Left hindlimb (tissue), 1 donor: ENCODE data around the gene ARHGDIA.

ENCODE experiments used
- DNase-seq: peaks from one replicate; pipeline ENCODE4 v3.0.0-alpha.2; 2018

Gene ARHGDIA

DNA sequence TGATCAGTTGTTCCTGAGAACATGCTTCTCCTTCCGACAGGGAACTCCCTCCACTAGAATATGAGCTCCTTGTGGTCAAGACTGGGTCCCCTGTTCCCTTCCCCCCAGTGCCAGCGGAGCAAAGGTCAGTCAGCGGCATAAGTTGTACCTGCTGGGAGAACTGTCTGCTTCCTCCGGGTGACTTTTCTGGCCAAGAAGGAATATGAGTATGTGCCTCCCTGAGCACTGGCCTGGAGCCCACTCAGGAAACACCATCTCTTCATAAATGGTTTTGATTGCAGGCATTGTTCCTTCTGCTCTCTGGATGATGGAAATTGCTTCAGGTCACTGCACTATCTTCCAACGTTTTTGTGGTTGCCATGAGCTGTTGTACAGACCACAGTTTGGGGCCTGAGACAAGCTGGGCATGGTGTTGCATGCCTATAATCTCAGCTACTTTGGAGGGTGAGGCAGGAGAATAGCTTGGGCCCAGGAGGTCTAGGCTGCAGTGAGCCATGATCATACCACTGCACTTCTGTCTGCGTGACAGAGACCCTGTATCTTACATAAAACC, 7.9 kb downstream of the ARHGDIA start:
- no peak for DNase-seq

DNA sequence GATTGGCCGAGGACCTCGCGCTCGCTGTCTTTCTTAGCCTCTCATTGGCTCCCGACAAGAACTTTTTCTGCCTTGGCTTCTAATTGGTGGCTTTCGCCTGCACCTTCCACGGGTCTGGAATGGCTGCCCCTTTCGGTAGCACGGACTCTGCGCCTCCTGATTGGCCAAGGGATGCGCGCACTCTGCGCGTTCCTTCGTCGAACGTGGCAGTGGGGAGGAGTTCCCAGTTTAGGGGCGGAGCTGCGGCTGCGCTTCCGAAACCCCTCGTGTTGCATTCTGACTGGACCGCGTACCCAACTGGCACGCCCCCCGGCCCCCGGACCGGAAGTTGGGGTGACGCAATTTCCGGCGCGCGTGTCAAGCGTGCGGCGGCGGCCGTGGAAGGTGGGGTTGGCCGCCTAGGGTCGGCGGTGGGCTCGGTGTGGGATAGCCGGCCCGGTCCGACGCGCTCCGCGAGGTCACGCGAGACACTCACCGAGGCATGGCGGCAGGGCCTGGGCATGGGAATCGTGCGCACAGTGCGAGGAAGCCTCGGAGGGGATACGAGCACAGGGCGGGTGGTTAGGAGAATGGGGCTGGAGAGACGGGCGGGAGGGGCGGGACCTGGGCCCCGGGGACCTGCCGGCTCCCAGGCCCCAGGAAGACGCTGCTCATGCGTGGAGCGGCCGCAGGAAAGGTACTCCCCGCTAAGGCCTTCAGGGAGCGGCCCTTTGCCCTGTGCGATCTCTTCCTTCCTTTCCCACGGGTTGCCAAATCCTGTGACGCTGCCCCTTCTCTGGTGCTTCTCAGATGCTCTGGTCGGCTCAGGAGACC, 10.2 kb downstream of the ARHGDIA start:
- peak; percentile 100 for DNase-seq

DNA sequence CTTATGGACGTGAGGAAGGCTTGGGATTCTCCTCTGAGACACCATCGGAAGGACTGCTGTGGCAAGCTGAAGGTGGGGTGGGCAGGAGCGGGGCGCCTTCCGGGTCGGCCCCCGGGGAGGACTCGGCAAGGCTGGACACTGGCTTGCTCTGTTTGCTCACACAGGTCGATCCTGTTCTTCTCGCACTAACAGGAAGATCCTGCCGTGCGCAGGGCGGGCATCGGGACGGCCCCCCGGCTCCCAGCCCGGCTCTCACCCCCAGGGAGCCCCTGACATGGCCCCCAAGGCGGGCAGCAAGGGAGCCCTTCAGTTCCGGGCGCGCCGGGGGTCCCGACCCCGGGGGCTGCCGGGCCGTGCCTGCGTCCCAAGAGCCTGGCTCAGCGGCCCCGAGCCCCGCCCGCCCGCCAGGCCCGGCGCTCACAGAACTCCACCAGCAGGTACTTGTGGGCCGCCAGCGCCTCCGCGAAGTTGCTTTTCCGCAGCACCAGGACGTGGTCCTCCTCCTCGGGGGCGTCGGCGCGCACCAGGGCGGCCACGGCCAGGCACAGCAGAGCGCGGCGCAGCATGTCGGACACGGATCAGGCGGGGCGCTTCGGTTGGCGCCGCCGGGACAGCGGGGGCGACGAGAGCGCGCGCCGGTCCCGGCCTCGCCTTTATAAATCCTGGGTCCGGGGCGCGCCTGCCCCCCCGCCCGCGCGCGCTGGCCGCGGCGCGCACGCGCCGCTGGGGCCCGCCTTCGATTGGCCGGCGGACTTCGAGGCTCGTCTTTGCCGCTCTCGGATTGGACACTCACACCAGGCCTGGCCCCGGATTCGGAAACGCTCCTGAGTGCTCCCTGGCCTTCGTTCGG, 11.0 kb downstream of the ARHGDIA start, which contains the start of gene P4HB:
Gene P4HB (minus strand): TSS at position 630 of the 850 bp plus-strand sequence. CDS start 64 bp downstream, at position 566.
- DNase-seq = no peak

DNA sequence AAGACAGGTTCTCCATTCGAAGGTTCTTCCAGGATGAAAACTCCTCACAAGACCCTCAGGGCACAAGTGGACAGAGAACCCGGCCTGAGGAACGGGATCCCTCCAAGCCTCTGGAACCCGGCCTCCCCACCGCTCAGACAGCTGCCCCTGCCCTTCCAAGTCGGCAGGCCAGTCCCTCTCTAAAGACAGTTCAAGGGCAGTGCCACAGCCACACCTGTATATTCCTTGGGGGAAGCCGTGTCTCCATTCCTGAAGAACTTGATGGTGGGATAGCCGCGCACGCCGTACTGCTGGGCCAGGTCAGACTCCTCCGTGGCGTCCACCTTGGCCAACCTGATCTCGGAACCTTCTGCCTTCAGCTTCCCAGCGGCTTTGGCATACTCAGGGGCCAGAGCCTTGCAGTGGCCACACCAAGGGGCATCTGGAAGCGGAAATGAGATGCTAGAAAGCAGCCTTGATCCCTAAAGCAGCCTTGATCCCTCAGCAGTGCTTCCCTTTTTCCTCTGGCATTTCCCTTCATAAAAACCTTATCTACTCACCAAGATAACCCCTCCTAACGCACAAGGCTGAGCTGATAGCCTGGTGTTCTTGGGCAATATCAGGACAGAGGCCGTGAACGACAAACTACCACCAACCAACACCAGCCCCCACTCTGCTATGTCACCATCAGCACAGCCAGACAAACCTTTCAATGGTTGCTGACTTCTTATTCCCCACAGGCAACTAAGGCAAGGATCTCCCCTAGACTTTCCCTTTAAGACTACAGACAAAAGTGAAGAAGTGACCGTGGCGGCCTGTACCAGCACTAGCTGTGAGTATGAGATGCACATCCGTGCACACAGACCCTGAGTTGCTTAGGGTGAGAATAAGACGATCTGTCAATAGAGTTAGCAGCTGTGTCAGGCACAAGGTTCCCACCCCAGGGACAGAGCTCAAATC, 11.9 kb downstream of the ARHGDIA start:
- no peak for DNase-seq

DNA sequence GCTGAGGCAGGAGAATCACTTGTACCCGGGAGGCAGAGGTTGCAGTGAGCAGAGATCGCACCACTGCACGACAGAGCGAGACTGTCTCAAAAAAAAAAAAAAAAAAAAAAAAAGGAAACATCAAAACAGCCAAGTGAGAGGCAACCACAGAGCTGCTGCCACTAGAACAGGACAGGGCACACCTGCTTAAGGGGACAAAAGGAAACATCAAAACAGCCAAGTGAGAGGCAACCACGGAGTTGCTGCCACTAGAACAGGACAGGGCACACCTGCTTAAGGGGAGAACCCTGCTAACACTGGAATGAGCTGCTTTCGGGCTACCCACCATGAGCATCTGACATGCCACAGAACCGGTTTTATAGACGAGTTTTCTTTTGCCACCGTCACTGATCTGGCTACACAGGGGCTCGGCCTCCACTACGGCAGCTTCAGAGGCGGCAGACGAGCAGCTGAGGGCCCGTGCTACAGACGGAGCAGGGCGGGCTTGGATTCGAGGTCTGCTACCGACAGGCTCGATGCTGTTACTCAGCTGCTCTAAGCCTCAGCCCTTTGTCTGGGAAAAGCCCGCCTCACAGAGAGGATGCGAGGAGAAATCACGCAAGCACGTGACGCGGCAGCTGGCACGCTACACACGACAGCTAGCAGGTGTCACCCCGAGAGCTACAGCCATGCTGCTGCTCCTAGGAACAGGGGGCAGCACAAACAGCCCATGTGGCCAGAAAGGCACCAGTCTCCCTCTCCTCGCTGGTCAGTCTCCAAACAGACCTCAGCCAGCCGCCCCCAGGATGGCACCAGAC, 12.8 kb downstream of the ARHGDIA start:
- no peak for DNase-seq

DNA sequence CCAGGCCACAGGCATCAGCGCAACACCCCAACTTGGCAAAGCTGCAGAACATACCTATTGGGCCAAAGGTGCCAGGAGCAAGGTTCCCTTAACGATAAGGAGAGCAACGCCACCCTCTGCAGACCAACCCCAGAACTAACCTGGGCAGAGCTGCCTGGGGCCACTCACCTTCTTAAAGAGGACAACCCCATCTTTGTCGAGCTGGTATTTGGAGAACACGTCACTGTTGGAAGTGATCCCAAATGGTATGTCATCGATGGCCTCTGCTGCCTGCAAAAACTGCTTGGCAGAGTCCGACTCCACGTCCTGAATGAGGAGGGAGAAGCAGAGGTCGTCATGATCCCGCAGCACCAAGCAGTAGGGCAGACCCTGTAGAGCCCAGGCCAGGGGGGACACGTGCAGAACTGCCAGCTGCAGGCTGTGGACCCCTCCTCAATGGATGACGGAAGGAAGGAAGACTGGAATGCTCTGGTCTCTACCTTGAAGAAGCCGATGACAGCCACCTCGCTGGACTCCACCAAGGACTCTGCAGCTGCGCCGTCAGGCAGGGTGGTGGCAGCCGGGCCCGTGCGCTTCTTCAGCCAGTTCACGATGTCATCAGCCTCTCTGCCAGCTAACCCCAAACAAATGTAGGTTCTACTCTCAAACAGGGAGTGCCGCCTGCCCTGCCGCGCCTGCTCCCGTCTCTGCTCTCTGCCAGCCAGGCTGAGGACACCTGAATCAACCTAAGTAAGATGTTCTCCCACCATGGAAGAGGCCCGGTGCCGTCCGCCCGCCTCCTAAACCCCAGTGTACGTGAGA, 16.0 kb downstream of the ARHGDIA start:
- DNase-seq = no peak

DNA sequence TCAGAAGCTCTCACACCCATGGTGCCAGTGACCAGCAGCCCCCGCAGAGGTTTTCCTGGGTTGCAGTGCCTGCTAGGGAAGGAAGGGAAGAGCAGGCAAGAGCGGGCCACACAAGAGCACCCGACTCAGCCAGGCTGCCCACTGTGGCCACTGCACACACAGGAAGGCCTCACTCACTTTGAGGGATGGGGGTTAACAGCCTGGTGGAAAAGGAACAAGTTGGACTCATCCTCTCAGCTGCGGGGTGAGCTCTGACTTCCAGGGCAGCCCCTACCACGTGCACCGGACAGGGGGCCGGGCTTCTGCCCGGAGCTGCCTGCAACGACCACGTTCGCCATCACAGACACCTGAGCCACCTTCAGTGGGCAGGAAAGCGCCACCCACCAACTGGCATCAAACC, 18.9 kb downstream of the ARHGDIA start:
- no peak for DNase-seq

DNA sequence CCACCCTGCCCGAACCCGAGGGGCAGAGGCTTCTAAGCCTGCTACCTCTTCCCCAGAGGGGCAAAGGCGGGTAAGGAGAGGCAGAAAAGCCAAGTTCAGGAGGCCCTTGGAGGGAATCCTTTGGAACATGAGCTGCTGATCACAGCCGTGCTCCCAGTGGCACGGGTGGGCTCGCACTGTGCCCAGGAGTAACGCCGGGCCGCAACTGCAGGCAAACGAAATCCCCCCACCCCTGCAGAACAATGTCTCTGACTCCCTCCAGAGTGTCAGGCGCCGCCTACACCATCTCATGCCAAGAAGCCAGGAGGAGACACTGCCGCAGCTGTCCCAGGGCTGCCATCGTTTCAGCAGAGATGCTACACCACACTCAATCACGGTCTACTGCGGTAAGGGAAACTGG, 19.7 kb downstream of the ARHGDIA start:
- no peak for DNase-seq

DNA sequence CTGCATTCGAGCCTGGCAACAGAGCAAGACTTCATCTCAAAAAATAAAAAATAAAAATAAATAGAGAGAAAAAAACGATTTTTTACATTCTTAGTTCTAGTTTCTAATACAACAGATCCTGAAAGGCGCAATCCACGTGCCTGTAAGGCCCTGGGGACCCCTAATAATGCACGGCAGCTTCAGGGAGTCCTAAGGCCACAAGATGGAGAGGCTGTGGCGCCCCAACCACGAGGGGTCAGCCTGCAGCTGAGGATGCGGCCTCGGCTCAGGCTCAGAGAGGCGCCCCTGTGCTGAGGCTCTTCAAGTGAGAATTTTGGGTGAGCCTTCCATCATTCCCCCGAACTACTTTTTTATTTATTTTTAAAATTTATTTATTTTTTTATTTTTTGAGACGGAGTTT, 21.7 kb downstream of the ARHGDIA start:
- DNase-seq = no peak

DNA sequence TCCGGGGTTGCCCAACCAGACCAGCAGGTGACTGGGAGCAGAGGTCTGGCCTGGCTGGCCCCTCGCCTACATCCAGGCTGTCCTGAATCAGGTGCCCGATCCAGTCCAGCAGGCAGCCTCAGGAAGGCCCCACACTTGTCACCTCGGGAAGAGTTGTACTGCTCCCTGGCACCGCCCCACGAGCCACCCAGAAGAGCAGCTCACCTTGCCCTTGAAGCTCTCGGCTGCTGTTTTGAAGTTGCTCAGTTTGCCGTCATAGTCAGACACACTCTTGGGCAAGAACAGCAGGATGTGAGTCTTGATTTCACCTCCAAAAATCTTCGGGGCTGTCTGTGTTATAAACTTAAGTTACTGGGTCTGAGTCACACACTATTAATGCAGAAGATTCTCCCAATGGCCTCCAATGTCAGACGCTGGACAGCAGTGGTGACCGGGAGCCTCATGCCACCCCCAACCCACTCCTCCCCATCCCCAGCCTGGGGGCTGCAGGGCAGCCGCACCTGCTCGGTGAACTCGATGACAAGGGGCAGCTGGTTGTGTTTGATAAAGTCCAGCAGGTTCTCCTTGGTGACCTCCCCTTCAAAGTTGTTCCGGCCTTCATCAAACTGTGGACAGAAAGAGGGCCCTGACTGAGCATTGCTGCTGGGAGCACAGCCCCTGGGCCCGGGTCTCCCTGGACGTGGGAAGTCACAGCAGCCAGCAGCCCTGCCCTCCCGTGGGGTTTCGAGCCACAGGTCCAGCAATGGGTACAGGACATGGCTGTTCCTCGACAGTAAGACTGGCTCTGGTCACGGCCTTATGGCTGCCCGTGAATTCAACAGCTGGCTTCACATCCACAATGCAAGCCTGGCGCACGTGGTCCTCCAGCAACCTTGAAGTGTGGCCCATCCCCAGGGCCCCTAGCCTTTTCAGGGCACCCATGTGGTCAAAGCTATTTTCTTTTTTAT, 24.1 kb downstream of the ARHGDIA start:
- DNase-seq = no peak

DNA sequence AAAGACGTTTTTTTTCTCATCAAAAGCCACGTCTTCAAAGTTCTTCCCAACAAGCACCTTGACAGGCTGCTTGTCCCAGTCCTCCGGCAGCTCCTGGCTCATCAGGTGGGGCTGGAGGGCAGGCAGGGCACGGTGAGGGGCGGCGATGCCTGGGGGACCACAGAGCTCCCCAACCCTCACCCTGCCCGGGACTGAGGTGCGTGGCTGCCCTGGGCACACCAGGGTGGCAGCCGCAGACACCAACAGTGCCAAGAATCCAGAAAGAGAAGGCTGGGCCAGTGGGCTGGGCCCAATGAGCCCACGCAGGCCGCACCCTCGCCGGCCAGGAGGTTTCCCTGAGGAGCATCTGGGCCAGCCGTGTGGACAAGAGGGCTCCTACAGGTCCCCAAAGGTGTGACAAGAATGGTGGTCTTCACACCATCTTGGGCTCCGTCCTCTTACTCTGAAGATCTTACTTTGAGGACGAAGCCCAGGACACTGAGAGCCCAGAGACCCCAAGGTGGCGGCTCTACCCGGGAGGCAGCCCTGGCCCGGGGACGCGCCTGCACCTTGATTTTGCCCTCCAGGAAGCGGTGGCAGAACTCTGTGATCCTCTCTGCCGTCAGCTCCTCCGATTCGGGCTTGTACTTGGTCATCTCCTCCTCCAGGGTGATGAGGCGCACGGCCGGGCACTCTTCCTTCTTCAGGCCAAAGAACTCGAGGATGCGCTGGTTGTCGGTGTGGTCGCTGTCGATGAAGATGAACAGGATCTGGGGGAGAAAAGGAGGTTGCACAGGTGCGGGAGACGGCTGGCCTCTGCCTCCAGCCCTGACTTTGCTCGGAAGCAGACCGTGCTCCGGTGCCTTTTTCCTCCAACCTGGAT, 25.0 kb downstream of the ARHGDIA start:
- DNase-seq = no peak

DNA sequence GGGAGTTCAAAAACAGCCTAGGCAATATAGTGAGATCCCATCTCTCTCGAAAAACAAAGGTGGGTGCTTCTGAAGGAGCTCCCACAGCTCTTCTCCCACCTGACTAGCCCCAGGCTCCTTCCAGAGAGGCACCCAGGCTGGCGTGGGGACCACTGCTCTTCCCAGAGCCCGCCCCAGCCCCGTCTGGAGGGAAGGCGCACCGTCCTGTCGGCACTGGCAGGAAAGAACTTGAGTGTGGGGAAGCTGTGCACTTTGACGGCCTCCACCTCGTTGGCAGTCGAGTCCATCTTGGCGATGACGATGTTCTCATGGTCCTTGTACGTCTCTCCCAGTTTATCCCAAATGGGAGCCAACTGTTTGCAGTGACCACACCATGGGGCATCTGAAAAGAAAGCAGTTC, 25.8 kb downstream of the ARHGDIA start:
- DNase-seq = no peak

DNA sequence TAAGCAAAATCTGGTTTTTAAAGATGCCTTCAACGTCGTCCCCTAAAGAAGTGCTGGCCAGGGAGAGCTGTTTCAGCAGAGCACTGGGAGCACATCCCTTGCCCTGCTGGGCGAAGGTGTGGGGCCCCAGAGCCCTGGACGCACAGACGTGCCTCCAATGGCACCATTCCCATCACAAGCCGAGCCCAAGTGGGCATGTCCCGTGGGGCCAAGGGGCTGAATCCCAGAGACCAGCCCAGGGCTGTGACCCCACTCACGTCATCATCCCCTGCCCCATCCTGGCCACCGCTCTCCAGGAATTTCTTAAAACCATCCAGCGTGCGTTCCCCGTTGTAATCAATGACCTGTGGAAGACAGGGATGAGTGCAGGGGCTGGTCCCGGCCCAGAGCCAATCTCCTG, 26.2 kb downstream of the ARHGDIA start:
- no peak for DNase-seq

DNA sequence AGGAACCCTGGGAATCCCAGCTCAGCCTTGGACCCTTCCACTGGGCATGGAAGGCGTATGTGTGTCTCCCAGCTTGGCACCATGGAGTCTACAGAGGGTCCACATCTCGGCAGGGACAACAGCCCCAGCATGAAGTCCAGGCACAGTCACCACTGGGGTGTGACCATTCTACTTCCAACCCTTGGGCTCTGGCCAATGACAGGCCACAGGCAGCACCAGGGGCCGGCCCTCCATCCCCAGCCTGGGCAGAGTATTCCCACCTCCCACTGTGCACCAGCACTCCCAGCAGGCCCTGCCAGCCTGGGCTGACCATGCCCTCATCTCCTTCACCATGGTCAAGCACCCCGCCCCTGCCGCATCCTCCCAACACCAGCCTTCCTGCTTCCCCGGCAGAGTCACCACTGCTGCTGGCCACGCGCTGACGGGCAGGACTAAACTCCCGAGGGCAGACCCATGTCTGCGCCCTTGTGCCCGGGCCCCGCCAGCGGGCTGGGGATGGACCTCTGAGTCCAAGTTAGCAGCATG, 26.7 kb downstream of the ARHGDIA start:
- no peak for DNase-seq

DNA sequence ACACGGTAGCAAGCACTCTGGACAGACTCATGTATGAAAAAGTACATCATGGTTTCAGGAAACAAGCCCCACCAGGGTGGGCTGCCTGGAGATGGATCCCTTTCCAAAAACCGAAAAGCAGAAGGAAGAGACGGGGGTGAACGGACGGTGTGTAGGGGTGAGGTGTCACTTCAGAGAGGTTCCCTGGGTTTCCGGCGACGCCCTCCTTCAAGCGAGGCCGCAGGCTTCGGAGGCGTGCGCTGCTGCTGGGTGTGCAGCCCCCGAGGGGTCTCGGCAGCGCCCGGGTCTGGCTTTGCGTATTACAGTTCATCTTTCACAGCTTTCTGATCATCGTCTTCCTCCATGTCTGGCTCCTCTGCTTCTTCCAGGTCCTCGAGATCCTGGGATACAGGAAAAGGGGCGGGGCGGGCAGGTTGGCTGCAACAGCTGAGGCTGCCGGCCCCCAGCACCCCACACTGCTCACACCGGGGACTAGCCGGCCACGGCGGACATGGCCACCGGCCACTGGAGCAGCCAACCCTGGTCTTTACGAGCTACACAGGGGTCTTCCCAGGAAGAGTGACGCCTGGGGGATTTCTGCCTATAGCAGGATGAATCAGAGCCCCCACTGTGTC, 27.3 kb downstream of the ARHGDIA start:
- DNase-seq = no peak

DNA sequence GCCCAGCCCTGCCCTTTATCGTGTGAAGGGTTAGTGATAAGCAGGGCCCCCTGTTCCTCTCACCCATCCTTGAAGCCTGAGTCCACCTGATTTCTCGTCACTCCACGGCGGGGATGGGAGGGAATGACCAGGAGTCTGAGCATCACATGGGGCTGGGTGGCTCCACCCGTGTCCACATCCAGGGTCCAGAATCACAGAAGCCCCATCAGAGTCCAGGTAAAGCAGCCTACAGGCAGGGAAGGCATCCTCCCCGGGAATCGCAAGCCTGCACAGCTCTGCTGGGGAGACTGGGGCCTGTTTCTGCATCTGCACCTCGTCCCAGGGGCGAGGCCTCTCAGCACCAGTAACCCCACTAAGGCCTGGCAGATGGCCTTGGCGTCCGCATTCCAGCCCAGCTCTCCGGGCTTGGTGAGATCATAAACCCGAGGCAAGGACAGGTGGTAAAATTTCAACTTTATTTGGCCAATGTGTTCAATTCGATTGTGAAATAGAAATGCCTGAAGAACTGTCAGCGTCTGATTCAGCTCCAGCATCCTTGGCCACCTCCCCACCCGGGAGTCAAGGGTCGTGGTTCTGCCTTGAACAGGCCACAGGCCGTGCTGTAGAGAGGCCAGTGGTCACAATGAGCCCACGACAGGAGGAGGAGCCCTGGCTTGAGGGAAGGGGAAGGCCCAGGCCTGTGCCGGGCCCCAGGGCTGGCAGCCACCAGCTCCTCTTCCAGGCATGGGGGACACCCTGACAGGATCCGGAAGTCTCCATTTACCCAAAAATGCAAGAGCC, 28.2 kb downstream of the ARHGDIA start:
- no peak for DNase-seq

DNA sequence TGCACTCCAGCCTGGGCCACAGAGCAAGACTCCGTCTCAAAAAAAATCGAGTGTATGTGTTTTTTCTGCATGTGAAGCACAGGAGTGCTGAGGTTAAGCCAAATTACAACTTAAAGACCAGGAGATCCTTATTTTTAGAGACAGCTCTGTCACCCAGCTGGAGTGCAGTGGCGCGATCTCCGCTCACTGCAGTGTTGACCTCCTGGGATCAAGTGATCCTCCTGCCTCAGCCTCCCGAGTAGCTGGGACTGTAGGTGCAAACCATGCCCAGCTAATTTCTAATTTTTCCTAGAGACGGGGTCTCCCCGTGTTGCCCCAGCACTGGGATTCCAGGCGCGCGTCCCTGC, 28.8 kb downstream of the ARHGDIA start:
- no peak for DNase-seq
